SH-SY5Y (cell line): ENCODE results near the gene SLC27A1.

Source experiments
- GATA2 ChIP-seq: IDR thresholded peaks from 2 replicates; pipeline ENCODE4 v1.6.1; 2011; ENCODE audit warnings: mild to moderate bottlenecking, low read depth, low read length
- GATA3 ChIP-seq: IDR thresholded peaks from 2 replicates; pipeline ENCODE4 v1.6.1; 2011; ENCODE audit warnings: low read depth, mild to moderate bottlenecking, low read length, moderate library complexity

- TF ChIP-seq GATA3 (no peak), GATA2 (no peak)
These were observed 26.9 kb downstream of the SLC27A1 start for GRCh38 chr19:17497149-17497798.
